ENCODE results near the gene MX2. TPM values are rescaled to one million over a fixed set of nuclear protein-coding genes. Genes with fewer than 3 reads are reported as not detected.

MX2 gene
- total RNA-seq, 2 experiments from 2014 or later, result 3.5 to 10.4 TPM

GRCh38 chr21:41437729-41438128, 75.9 kb downstream of the MX2 start:
- peaks cover 20% of the 10 kb centered on the region; the same call in 1 of the 2 replicates for H3K9me3 ChIP-seq (ENCODE audit: low read length)
- intact Hi-C loops (cut with micrococcal nuclease; ENCODE audit: unreplicated experiment), result no loop called here
- no peak for DNase-seq (ENCODE audit: low spot score)
- no TSS peak for BruUV-seq (replicated peaks)
- H3K4me3 ChIP-seq (ENCODE audit: low read depth, low read length, poor library complexity, severe bottlenecking), result no peak overlapping the region
- TF ChIP-seq, protein P1, sequence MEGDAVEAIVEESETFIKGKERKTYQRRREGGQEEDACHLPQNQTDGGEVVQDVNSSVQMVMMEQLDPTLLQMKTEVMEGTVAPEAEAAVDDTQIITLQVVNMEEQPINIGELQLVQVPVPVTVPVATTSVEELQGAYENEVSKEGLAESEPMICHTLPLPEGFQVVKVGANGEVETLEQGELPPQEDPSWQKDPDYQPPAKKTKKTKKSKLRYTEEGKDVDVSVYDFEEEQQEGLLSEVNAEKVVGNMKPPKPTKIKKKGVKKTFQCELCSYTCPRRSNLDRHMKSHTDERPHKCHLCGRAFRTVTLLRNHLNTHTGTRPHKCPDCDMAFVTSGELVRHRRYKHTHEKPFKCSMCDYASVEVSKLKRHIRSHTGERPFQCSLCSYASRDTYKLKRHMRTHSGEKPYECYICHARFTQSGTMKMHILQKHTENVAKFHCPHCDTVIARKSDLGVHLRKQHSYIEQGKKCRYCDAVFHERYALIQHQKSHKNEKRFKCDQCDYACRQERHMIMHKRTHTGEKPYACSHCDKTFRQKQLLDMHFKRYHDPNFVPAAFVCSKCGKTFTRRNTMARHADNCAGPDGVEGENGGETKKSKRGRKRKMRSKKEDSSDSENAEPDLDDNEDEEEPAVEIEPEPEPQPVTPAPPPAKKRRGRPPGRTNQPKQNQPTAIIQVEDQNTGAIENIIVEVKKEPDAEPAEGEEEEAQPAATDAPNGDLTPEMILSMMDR (conservative IDR thresholded peaks at IDR 0.05; ENCODE audit: low read length), result no peak
- no peak for TF ChIP-seq EZH2phosphoT487 (IDR thresholded peaks at IDR 0.05; ENCODE audit: borderline replicate concordance, low read depth, low read length)
- no peak overlapping the region for H2AFZ ChIP-seq (ENCODE audit: low read length)
- no peaks in the 10 kb centered on the region for H3K79me2 ChIP-seq (ENCODE audit: insufficient read depth, low read depth, low read length)
- no peak overlapping the region for H3K4me2 ChIP-seq (ENCODE audit: low read length)
- H3K27ac ChIP-seq (ENCODE audit: low read depth, low read length, poor library complexity, severe bottlenecking), result no peak overlapping the region
- POLR2A ChIA-PET, result interaction anchor here (0.6 kb wide), 1 partner anchor 14 kb away, joined by 3 read pairs; no protein-coding TSS in a partner anchor
- CTCF ChIA-PET (ENCODE audit: unreplicated experiment), result no interaction called here
- peaks cover 5% of the 10 kb centered on the region for H3K4me1 ChIP-seq (ENCODE audit: insufficient read depth, low read length, poor library complexity, severe bottlenecking)
- no peaks in the 10 kb centered on the region for H4K20me1 ChIP-seq (ENCODE audit: insufficient read depth, low read length)
- H3K9me2 ChIP-seq (ENCODE audit: insufficient read depth, low read length), result no peaks in the 10 kb centered on the region
- peaks cover 40% of the 10 kb centered on the region for H3K36me3 ChIP-seq (ENCODE audit: insufficient read depth, low read length)

DNA sequence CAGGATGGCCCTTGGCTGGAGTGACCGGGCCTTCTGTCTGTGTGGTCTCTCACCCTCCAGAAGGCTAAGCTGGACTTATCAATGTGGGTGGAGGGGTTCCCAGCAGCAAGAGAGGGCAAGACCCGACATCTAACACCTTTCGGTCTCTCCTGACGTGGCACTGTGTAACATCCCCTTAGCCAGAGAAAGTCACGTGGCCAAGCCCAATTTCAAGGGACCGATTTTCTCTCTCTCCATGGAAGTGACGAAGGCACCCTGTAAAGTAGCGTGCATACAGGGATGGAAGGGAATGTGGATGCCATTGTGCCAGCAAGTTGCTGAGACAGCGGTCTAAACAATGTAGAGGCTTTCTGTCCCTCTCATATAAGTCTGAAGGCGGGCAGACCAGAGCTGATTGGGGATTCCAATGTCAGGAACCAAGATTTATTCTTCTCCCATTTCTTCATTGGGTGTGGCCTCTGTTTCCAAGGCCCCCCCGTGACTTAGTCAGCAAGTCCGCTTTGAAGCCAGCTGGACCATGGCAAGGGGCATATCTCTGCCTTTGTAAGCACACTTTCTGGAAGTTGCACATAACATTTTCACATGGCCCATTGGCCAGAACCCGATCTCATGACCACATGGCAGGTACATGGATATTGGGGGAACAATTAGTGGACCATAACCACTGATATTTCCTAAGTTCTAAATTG, 76.7 kb downstream of the MX2 start:
- no peak overlapping the region for H2AFZ ChIP-seq (ENCODE audit: low read length)
- CTCF ChIA-PET (ENCODE audit: unreplicated experiment), result no interaction called here
- peaks cover 16% of the 10 kb centered on the region; the same call in 1 of the 2 replicates for H3K9me3 ChIP-seq (ENCODE audit: low read length)
- H3K4me1 ChIP-seq (ENCODE audit: insufficient read depth, low read length, poor library complexity, severe bottlenecking), result no peaks in the 10 kb centered on the region
- TF ChIP-seq, protein P1 (conservative IDR thresholded peaks at IDR 0.05; ENCODE audit: low read length), result no peak
- TF ChIP-seq EZH2phosphoT487 (IDR thresholded peaks at IDR 0.05; ENCODE audit: borderline replicate concordance, low read depth, low read length), result no peak
- POLR2A ChIA-PET, result interaction anchor here (0.5 to 2.4 kb wide), 2 partner anchors 7 to 84 kb away, joined by 3 to 6 read pairs; no protein-coding TSS in a partner anchor
- H3K4me2 ChIP-seq (ENCODE audit: low read length), result no peak overlapping the region
- no peak for DNase-seq (ENCODE audit: low spot score)
- no peak overlapping the region for H3K4me3 ChIP-seq (ENCODE audit: low read depth, low read length, poor library complexity, severe bottlenecking)
- intact Hi-C loops (cut with micrococcal nuclease; ENCODE audit: unreplicated experiment), result no loop called here
- H3K79me2 ChIP-seq (ENCODE audit: insufficient read depth, low read depth, low read length), result no peaks in the 10 kb centered on the region
- no peaks in the 10 kb centered on the region for H3K9me2 ChIP-seq (ENCODE audit: insufficient read depth, low read length)
- BruUV-seq (replicated peaks), result no TSS peak
- no peak overlapping the region for H3K27ac ChIP-seq (ENCODE audit: low read depth, low read length, poor library complexity, severe bottlenecking)
- H4K20me1 ChIP-seq (ENCODE audit: insufficient read depth, low read length), result no peaks in the 10 kb centered on the region
- H3K36me3 ChIP-seq (ENCODE audit: insufficient read depth, low read length), result peaks cover 36% of the 10 kb centered on the region

DNA sequence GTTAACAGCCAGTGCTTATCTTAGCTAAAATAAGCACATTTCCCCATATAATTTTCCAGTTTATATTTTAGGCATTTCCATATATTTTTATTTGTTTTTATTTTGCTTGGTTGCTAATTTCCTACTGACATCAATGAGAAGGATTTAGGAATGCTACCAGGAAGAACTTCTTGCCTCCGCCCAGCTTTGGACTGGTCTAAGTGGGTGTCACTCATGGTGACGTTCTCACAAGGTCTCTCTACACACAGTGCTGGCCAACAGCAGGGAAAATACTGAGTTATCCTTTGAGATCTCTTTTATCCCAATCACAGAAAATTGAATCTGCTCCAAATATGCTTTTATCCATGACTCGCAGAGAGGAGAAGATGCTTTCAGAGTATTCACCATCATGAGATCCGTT, 77.4 kb downstream of the MX2 start:
- no peak overlapping the region for H3K27ac ChIP-seq (ENCODE audit: low read depth, low read length, poor library complexity, severe bottlenecking)
- peaks cover 10% of the 10 kb centered on the region; the same call in 1 of the 2 replicates for H3K9me3 ChIP-seq (ENCODE audit: low read length)
- H4K20me1 ChIP-seq (ENCODE audit: insufficient read depth, low read length), result no peaks in the 10 kb centered on the region
- TF ChIP-seq, protein P1 (conservative IDR thresholded peaks at IDR 0.05; ENCODE audit: low read length), result no peak
- TF ChIP-seq EZH2phosphoT487 (IDR thresholded peaks at IDR 0.05; ENCODE audit: borderline replicate concordance, low read depth, low read length), result no peak
- H3K4me2 ChIP-seq (ENCODE audit: low read length), result no peak overlapping the region
- DNase-seq (ENCODE audit: low spot score), result no peak
- no peak overlapping the region for H3K4me3 ChIP-seq (ENCODE audit: low read depth, low read length, poor library complexity, severe bottlenecking)
- no peaks in the 10 kb centered on the region for H3K79me2 ChIP-seq (ENCODE audit: insufficient read depth, low read depth, low read length)
- POLR2A ChIA-PET, result interaction anchor here (2.4 kb wide), 1 partner anchor 8 kb away, joined by 6 read pairs; no protein-coding TSS in a partner anchor
- intact Hi-C loops (cut with micrococcal nuclease; ENCODE audit: unreplicated experiment), result no loop called here
- no peaks in the 10 kb centered on the region for H3K4me1 ChIP-seq (ENCODE audit: insufficient read depth, low read length, poor library complexity, severe bottlenecking)
- H2AFZ ChIP-seq (ENCODE audit: low read length), result no peak overlapping the region
- H3K36me3 ChIP-seq (ENCODE audit: insufficient read depth, low read length), result peaks cover 33% of the 10 kb centered on the region
- no peaks in the 10 kb centered on the region for H3K9me2 ChIP-seq (ENCODE audit: insufficient read depth, low read length)
- no TSS peak for BruUV-seq (replicated peaks)
- CTCF ChIA-PET (ENCODE audit: unreplicated experiment), result no interaction called here
